H9 (cell line): Measurements from ENCODE around the gene LCE6A. TPM values are rescaled to one million over a fixed set of nuclear protein-coding genes. Genes with fewer than 3 reads are reported as not detected.

Source experiments
- DNase-seq: peaks from one replicate; pipeline ENCODE4 v3.0.0-alpha.2; 2017
- H2AFZ ChIP-seq: one replicate; pipeline ENCODE4 v1.6.1; 2013; ENCODE audit warnings: mild to moderate bottlenecking, low read length, control low read depth, moderate library complexity
- H2AK5ac ChIP-seq: 2 replicates; pipeline ENCODE4 v1.6.1; 2013; ENCODE audit warnings: low read length, control low read depth, mixed read lengths; ENCODE audit not compliant: insufficient read length
- H2BK120ac ChIP-seq: one replicate; pipeline ENCODE4 v1.6.1; 2013; ENCODE audit warnings: low read depth, mild to moderate bottlenecking, low read length, control low read depth, inconsistent platforms; ENCODE audit not compliant: poor library complexity, severe bottlenecking
- H2BK12ac ChIP-seq: 2 replicates; pipeline ENCODE4 v1.6.1; 2013; ENCODE audit warnings: low read length, control low read depth, mixed read lengths, low read depth; ENCODE audit not compliant: insufficient read length
- H2BK15ac ChIP-seq: 2 replicates; pipeline ENCODE4 v1.6.1; 2013; ENCODE audit warnings: low read depth, low read length, control low read depth
- H2BK20ac ChIP-seq: one replicate; pipeline ENCODE4 v1.6.1; 2013; ENCODE audit warnings: low read depth, mild to moderate bottlenecking, low read length, control low read depth, inconsistent platforms; ENCODE audit not compliant: poor library complexity, severe bottlenecking
- H2BK5ac ChIP-seq: 2 replicates; pipeline ENCODE4 v1.6.1; 2013; ENCODE audit warnings: low read length, control low read depth, mixed read lengths; ENCODE audit not compliant: insufficient read length
- H3K14ac ChIP-seq: 2 replicates; pipeline ENCODE4 v1.6.1; 2013; ENCODE audit warnings: low read length, control low read depth; ENCODE audit not compliant: insufficient read depth
- H3K18ac ChIP-seq: 2 replicates; pipeline ENCODE4 v1.6.1; 2013; ENCODE audit warnings: low read depth, mild to moderate bottlenecking, mixed read lengths, low read length, control low read depth; ENCODE audit not compliant: insufficient read length
- H3K23ac ChIP-seq: 2 replicates; pipeline ENCODE4 v1.6.1; 2013; ENCODE audit warnings: low read length, control low read depth, mixed read lengths, low read depth; ENCODE audit not compliant: insufficient read length
- H3K23me2 ChIP-seq: 2 replicates; pipeline ENCODE4 v1.6.1; 2013; ENCODE audit warnings: low read depth, mild to moderate bottlenecking, mixed read lengths, low read length, control low read depth; ENCODE audit not compliant: insufficient read length, poor library complexity, severe bottlenecking
- H3K27ac ChIP-seq: 2 replicates; pipeline ENCODE4 v1.5.1; 2013; ENCODE audit warnings: low read length, control low read depth, mixed read lengths, low read depth; ENCODE audit not compliant: insufficient read length
- H3K27me3 ChIP-seq: 2 replicates; pipeline ENCODE4 v1.6.1; 2013; ENCODE audit warnings: low read length, control low read depth, inconsistent platforms; ENCODE audit not compliant: insufficient read depth
- H3K4ac ChIP-seq: 2 replicates; pipeline ENCODE4 v1.6.1; 2013; ENCODE audit warnings: low read depth, mild to moderate bottlenecking, control low read depth, inconsistent platforms, low read length, moderate library complexity
- H3K4me1 ChIP-seq: 2 replicates; pipeline ENCODE4 v1.6.1; 2013; ENCODE audit warnings: low read length, control low read depth, inconsistent platforms; ENCODE audit not compliant: insufficient read depth
- H3K4me2 ChIP-seq: 2 replicates; pipeline ENCODE4 v1.6.1; 2013; ENCODE audit warnings: low read length, control low read depth, mixed read lengths; ENCODE audit not compliant: insufficient read length, insufficient read depth
- H3K56ac ChIP-seq: 2 replicates; pipeline ENCODE4 v1.6.1; 2013; ENCODE audit warnings: low read depth, mild to moderate bottlenecking, mixed read lengths, low read length, control low read depth; ENCODE audit not compliant: insufficient read length
- H3K79me1 ChIP-seq: 2 replicates; pipeline ENCODE4 v1.6.1; 2013; ENCODE audit warnings: low read depth, mild to moderate bottlenecking, moderate library complexity, low read length, control low read depth, inconsistent platforms; ENCODE audit not compliant: insufficient read depth, poor library complexity, severe bottlenecking
- H3K79me2 ChIP-seq: 2 replicates; pipeline ENCODE4 v1.6.1; 2013; ENCODE audit warnings: low read length, control low read depth, inconsistent platforms; ENCODE audit not compliant: insufficient read depth
- H3K9ac ChIP-seq: 2 replicates; pipeline ENCODE4 v1.6.1; 2013; ENCODE audit warnings: low read length, control low read depth, mixed read lengths; ENCODE audit not compliant: insufficient read length; ENCODE audit errors: extremely low read depth
- H3K9me3 ChIP-seq: one replicate; pipeline ENCODE4 v1.6.1; 2013; ENCODE audit warnings: low read depth, low read length, inconsistent platforms; ENCODE audit not compliant: control insufficient read depth
- H3T11ph ChIP-seq: one replicate; pipeline ENCODE4 v1.6.1; 2013; ENCODE audit warnings: mild to moderate bottlenecking, low read length, control low read depth, inconsistent platforms
- H4K20me1 ChIP-seq: one replicate; pipeline ENCODE4 v1.6.1; 2013; ENCODE audit not compliant: control insufficient read depth, insufficient read length, insufficient read depth
- H4K5ac ChIP-seq: 2 replicates; pipeline ENCODE4 v1.6.1; 2013; ENCODE audit warnings: low read depth, mild to moderate bottlenecking, mixed read lengths, low read length, control low read depth; ENCODE audit not compliant: insufficient read length
- H4K8ac ChIP-seq: replicated peaks from 2 replicates; pipeline ENCODE4 v1.6.1; 2013; ENCODE audit warnings: low read length, control low read depth, mixed read lengths, low read depth; ENCODE audit not compliant: insufficient read length
- H4K91ac ChIP-seq: 2 replicates; pipeline ENCODE4 v1.6.1; 2013; ENCODE audit warnings: low read depth, mild to moderate bottlenecking, moderate library complexity, mixed read lengths, low read length, control low read depth; ENCODE audit not compliant: insufficient read length
- H3K27ac Mint-ChIP-seq, 3 experiments: 2 replicates in 2 of 3; 3 replicates in 1 of 3; pipeline ENCODE4 v1.8.0; 2020 to 2021; ENCODE audit warnings: mixed read lengths in 3 of 3, mild to moderate bottlenecking in 1 of 3, moderate library complexity in 1 of 3
- H3K27me3 Mint-ChIP-seq: 2 replicates; pipeline ENCODE4 v1.8.0; 2021; ENCODE audit warnings: low read depth, mild to moderate bottlenecking, moderate library complexity, mixed read lengths
- H3K36me3 Mint-ChIP-seq, 3 experiments: 2 replicates in 2 of 3; 3 replicates in 1 of 3; pipeline ENCODE4 v1.8.0; 2020 to 2021; ENCODE audit warnings: low read depth in 3 of 3, mixed read lengths in 3 of 3; ENCODE audit not compliant: insufficient read depth in 1 of 3
- H3K4me1 Mint-ChIP-seq, 2 experiments: 2 replicates each; pipeline ENCODE4 v1.8.0; 2020; ENCODE audit warnings: mixed read lengths in 2 of 2
- H3K4me3 Mint-ChIP-seq, 2 experiments: 2 replicates in 1 of 2; 3 replicates in 1 of 2; pipeline ENCODE4 v1.8.0; 2020 to 2021; ENCODE audit warnings: mild to moderate bottlenecking in 2 of 2, mixed read lengths in 2 of 2, moderate library complexity in 1 of 2
- H3K9me3 Mint-ChIP-seq, 2 experiments: 2 replicates in 1 of 2; 3 replicates in 1 of 2; pipeline ENCODE4 v1.8.0; 2020; ENCODE audit warnings: mild to moderate bottlenecking in 2 of 2, mixed read lengths in 2 of 2, moderate library complexity in 1 of 2
- CTCF ChIP-seq: fragments of 200-600 bp; sonication (generic); conservative IDR thresholded peaks from 3 replicates; pipeline ENCODE4 v1.8.0; 2021; ENCODE audit warnings: antibody characterized with exemption, mild to moderate bottlenecking
- WGBS: extraction: QIAGEN DNeasy Blood & Tissue Kit; methylation state at CpG from one replicate; pipeline ENCODE4 v1.1.7; 2013; ENCODE audit warnings: missing lambda C conversion rate, low lambda C conversion rate, mixed read lengths; ENCODE audit not compliant: insufficient read length; ENCODE audit errors: extremely low coverage; 5-methylcytosine and 5-hydroxymethylcytosine counted together
- total RNA-seq: library from RNA; stranded (reverse); gene quantifications from 2 replicates; pipeline ENCODE4 v1.2.1, GENCODE V29; 2021

Gene LCE6A
- total RNA-seq, 1 experiment from 2014 or later, result not detected

- Mint-ChIP-seq H3K27ac (no peak overlapping the region), H3K4me3 (no peak overlapping the region), H3K4me1 (no peaks in the 10 kb centered on the region), H3K9me3 (peaks cover 84 to 85% of the 10 kb centered on the region in 2 experiments), H3K27me3 (peaks cover 2% of the 10 kb centered on the region), H3K36me3 (peaks cover 0 to 23% (median 5%) of the 10 kb centered on the region in 3 experiments; a peak in 4 of 7 replicates)
- Histone ChIP-seq H3K79me2 (no peaks in the 10 kb centered on the region), H3T11ph (no peak overlapping the region), H2BK15ac (no peak overlapping the region), H3K23ac (no peak overlapping the region), H2BK120ac (no peak overlapping the region), H3K4me2 (no peak overlapping the region), H2AFZ (no peak overlapping the region), H4K5ac (no peak overlapping the region), H3K56ac (no peak overlapping the region), H3K79me1 (no peaks in the 10 kb centered on the region), H3K14ac (no peak overlapping the region; the same call in 1 of the 2 replicates), H2BK5ac (no peak overlapping the region), H3K9ac (no peak overlapping the region), H3K9me3 (no peaks in the 10 kb centered on the region), H3K27ac (no peak overlapping the region), H2BK12ac (no peak overlapping the region), H2BK20ac (no peak overlapping the region), H4K20me1 (no peaks in the 10 kb centered on the region), H2AK5ac (no peak overlapping the region), H3K4me1 (no peaks in the 10 kb centered on the region), H3K27me3 (no peaks in the 10 kb centered on the region), H3K23me2 (no peaks in the 10 kb centered on the region), H4K8ac (no peak overlapping the region), H3K4ac (no peak overlapping the region), H4K91ac (no peak overlapping the region), H3K18ac (no peak overlapping the region)
- WGBS, result no CpG with 5 or more reads among the region's 1 CpG
- no peak for TF ChIP-seq CTCF
- DNase-seq, result no peak
These were observed 41.9 kb downstream of the LCE6A start for GRCh38 chr1:152884506-152884905.
